HG03457 (cell line): Measurements from ENCODE around the gene FARS2.
"Not testable (repeated sequence)": the region's sequence is repeated elsewhere in the genome, so short reads cannot be mapped to it uniquely, and the experiment has no call there.

Experiments used
- ATAC-seq: cut with Tn5 transposase; IDR thresholded peaks from one replicate; pipeline ENCODE4 v1.9.1; 2021; ENCODE audit warnings: moderate number of reproducible peaks; ENCODE audit not compliant: unreplicated experiment

FARS2 gene

DNA sequence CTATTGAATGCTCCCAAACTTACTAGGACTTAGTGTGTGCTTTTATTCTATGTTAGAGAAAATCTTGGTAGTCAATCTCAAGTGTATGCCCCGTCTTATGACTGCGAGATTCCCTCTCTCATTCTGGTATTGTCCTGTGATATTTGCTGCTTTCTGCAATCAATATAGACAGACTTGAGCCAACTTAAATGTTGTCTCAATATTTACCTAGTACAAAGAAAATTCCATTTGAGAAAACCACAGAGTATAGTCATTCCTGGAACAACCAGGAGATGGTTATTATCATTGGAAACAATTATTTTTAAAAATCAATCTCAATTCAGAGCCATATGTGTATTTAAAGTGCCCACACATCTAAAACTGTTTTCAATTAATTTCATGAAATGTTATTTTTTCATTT is 415.4 kb downstream of the FARS2 start:
- ATAC-seq, result no peak

DNA sequence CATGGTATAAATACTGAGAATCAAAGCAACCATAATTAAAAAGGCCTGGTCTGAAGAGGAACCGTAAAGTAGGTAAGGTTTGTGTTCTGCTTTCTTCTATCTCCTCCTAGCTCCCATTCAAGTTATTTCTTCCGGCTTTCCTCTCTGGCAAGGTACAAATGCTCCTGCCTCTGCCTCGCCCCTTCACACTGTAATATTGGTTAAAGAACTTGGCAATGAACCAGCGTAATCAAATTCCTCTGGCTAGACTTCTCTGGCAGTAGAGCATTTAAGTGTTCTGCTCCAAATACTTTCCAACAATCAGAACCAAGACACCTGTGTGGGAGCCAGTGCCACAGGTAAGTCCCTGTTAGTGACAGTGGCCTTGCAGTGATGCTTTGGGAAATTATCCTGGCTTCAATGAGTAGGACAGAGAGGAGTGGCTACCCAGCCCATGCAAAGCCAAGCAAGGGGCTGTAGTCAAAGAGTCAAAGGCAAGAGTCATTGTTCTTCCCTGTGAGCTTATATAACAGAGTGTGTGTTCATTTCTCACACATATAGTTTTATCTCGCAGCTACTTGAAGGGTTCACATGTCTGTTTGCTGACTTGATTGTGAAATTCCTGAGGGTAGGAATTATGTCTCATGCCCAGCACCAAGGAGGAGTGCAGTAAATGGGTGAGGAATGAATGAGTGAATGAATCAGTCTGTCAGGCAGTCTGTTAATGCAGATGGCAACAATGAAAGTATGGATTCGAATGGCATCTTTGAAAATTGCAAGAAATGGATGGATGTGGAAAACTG is 416.1 kb downstream of the FARS2 start:
- no peak for ATAC-seq

GRCh38 chr6:5679270-5679669 is 418.0 kb downstream of the FARS2 start:
- ATAC-seq, result no peak

GRCh38 chr6:5679691-5680090 is 418.4 kb downstream of the FARS2 start:
- no peak for ATAC-seq

GRCh38 chr6:5680095-5680494 is 418.8 kb downstream of the FARS2 start:
- ATAC-seq, result no peak

DNA sequence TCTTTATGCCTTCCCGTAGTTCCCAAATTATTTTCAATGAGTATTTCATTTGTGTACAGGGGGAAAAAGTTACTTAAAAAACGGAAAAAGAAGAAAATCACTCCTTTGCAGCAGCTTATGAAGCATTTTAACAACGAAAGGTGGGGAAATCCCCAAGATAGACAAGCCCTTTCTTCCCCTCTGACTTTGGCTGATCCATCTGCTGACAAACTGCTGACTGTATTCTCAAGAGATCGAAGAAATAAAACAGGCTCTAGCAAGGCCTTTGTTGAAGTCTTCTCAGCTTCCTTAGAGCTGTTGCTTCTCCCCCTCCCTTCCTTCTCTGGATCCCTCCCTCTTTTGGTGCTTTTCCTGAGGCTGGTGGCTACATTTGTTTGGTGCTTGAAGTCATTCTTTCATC is 420.2 kb downstream of the FARS2 start:
- ATAC-seq, result no peak

DNA sequence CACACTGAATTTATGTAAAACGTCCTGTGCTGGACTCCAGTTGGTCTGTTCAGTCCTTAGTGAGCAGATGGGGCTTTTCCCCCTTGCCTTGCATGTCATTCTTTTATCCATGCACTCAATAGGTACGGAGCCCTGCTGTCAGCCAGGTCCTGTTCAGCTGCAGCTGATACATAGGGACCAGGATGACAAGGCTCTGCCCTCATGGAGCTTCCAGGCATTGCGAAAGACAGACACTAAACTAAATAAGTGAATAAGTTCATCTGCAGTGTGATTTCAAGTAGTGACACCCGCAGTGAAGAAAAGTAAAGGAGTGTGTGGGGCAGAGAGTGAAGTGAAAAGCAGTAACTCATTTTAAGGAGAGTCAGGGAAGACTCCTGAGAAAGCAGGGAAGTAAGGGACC is 421.2 kb downstream of the FARS2 start:
- no peak for ATAC-seq

DNA sequence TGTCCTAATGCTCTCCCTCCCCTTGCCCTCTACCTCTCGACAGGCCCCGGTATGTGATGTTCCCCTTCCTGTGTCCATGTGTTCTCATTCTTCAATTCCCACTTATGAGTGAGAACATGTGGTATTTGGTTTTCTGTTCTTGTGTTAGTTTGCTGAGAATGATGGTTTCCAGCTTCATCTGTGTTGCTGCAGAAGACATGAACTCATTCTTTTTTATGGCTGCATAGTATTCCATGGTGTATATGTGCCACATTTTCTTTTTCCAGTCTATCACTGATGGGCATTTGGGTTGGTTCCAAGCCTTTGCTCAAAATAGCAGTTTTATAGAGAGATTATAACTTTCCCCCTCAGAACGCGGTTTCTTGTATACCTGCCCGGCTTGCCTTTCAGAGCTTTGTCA is 422.4 kb downstream of the FARS2 start:
- ATAC-seq, result not testable (repeated sequence)

DNA sequence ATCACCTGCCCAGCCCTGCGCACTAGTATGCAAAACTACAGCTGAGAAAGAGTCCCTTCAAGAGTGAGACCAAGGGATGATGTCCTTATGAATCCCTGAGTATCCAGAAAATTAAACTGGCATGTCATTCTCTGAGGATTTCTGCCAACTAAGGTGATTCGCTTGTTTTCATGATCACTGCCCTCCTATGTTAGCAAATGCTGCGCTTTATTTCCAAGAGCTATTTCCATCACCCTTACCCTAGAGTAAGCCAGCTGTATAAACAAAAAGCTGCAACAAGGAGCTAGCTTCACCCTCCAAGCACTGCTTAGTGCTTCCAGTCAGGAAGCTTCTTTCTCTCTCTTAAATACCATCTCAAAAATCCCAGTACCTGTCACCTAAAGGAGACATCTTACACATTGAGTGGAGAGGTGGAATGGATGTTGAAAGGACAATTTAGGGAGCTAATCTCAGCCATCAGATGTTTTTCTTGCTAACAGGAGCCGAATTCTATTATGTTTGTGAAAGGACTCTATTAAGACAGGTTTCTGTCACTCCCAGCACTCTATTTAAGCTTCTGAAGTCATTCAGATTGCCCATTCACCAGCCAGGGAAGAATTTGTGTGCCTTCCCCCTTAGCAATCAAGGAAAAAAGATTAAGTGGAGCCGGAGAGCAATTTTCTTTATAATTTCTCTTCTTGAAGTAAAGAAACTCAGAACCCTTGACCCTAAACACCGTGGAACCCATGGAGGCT is 423.2 kb downstream of the FARS2 start:
- no peak for ATAC-seq

- no peak for ATAC-seq
Measured at GRCh38 chr6:5693225-5694145, 432.2 kb downstream of the FARS2 start.

GRCh38 chr6:5695260-5696245 is 434.2 kb downstream of the FARS2 start:
- ATAC-seq, result no peak

- ATAC-seq, result no peak
Measured at GRCh38 chr6:5697508-5697907, 436.2 kb downstream of the FARS2 start.

- no peak for ATAC-seq
Measured at GRCh38 chr6:5698318-5698717, 437.0 kb downstream of the FARS2 start.

GRCh38 chr6:5699064-5699463 is 437.8 kb downstream of the FARS2 start:
- not testable (repeated sequence) for ATAC-seq

GRCh38 chr6:5701174-5701573 is 439.9 kb downstream of the FARS2 start:
- no peak for ATAC-seq

GRCh38 chr6:5704708-5705107 is 443.4 kb downstream of the FARS2 start:
- no peak for ATAC-seq

DNA sequence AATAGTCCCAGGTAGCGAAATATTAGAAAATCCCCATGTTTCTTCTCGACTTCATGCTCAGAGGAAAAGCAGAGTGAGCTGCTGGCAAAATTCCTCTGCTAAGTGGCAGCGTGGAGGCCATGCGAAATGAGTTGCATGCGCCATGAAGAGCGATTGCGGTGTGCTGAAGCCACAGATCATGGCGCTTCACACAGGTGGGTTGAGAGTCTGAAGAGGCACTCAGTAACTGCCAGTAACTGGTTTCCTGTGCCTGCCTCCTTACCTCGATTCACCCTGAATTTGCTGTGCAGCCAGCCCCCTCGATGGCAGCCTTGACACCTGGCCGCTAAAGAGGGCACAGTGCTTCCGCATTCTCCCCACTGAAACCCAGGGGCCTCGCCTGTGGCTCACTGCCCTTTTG is 443.9 kb downstream of the FARS2 start:
- no peak for ATAC-seq

DNA sequence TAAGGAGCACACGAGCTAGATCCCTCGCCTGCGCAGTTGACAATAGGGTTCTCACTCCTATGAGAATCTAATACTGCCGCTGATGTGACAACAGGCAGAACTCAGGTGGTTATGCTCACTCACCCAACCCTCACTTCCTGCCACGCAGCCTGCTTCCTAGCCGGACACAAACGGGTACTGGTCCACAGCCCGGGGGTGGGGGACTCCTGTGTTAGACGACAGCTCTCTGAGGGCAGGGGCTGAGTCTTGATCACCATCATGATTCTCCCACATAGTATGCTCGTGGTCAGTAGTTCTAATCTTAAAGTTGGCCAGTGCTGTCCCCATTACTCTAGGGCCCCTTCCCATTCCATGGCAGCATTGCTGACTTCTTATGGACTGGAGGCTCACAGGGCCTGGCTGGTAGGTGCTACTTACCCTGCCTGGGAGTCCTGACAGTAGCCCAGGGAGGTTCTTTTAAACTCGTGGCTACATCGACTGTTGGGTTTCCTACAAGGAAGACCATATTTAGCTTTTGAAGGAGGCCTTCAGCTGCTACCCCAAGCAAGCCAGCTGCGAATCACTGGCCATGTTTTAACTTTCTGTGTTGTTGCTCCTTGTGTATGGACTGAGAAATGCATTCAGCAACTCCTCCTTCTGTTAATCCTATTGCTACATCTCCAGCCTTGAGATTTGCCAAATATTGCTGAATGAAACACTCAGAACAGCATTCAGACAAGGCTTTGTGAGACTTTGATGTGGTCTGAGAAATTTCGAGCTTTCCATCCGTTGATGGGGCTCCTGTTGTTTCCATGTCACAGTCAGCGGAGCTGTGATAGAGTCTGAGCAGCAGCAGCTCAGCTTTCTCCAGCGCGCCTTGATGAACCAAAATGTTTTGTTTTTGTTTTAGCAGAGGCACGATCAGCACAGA is 445.1 kb downstream of the FARS2 start:
- ATAC-seq, result no peak
